Body of pancreas (tissue), 4 donors: ENCODE data around the gene CBX6.

Experiments used
- POLR2A ChIP-seq, 3 donors: fragments of 450-650 bp; IDR thresholded peaks; one replicate each; pipeline ENCODE4 v1.6.1; 2016; ENCODE audit warnings: antibody characterized with exemption in 3 of 3, mild to moderate bottlenecking in 2 of 3
- TF ChIP-seq, protein P1 (sequence below), 7 experiments: fragments of 450-650 bp in 4 of 7; fragments of 200-600 bp in 3 of 7; sonication (generic) in 3 of 7; IDR thresholded peaks; one replicate each; pipeline ENCODE4 v1.5.1; 2016 to 2019; ENCODE audit warnings: antibody characterized with exemption in 7 of 7

DNA sequence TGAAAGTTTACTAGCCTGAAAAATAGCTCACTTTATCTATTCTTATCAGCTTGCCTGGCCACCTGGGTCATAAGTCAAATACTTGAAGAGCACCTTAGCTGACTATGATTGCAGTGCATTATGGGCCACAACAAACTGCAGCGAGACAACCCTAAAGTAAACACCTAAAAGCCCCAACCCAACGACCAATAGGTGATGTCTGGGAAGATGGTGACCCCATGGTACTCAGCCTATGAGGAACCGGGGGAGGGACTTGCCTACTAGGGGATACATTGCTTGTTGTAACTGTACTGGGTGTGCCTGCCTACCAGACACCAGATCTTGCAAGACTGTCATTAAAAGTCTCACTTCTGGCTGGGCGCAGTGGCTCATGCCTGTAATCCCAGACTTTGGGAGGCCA is 49.8 kb upstream of the CBX6 start:
- TF ChIP-seq, protein P1, sequence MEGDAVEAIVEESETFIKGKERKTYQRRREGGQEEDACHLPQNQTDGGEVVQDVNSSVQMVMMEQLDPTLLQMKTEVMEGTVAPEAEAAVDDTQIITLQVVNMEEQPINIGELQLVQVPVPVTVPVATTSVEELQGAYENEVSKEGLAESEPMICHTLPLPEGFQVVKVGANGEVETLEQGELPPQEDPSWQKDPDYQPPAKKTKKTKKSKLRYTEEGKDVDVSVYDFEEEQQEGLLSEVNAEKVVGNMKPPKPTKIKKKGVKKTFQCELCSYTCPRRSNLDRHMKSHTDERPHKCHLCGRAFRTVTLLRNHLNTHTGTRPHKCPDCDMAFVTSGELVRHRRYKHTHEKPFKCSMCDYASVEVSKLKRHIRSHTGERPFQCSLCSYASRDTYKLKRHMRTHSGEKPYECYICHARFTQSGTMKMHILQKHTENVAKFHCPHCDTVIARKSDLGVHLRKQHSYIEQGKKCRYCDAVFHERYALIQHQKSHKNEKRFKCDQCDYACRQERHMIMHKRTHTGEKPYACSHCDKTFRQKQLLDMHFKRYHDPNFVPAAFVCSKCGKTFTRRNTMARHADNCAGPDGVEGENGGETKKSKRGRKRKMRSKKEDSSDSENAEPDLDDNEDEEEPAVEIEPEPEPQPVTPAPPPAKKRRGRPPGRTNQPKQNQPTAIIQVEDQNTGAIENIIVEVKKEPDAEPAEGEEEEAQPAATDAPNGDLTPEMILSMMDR (IDR thresholded peaks at IDR 0.05), result no peak
- no peak for TF ChIP-seq POLR2A (IDR thresholded peaks at IDR 0.05)
